ENCODE results near the gene KLHL1.

GRCh38 chr13:69796256-69796655 is 312.0 kb downstream of the KLHL1 start:
- TF ChIP-seq CTCF (IDR thresholded peaks at IDR 0.05) (no peak), TCF7L2 (IDR thresholded peaks at IDR 0.05; ENCODE audit: low read depth, low read length) (no peak), SIN3A (IDR thresholded peaks at IDR 0.05; ENCODE audit: borderline replicate concordance, insufficient read depth, low read depth, low read length) (no peak), POLR2AphosphoS5 (IDR thresholded peaks at IDR 0.05; ENCODE audit: low read depth, low read length) (no peak)

Measured in Panc1 (cell line).